ENCODE results near the gene SNRNP40. TPM values are rescaled to one million over a fixed set of nuclear protein-coding genes. Genes with fewer than 3 reads are reported as not detected.

SNRNP40 gene
- polyA plus RNA-seq, 3 donors, result 25.6 to 56.4 (median 50.9) TPM

GRCh38 chr1:31273619-31274018, 23.0 kb downstream of the SNRNP40 start:
- no peaks in the 10 kb centered on the region for H3K4me1 Mint-ChIP-seq
- H3K36me3 ChIP-seq (replicated peaks in 1 of 2; ENCODE audit: control insufficient read depth in 1 of 2, insufficient read depth in 2 of 2, low read length in 2 of 2), result peaks cover 82 to 99% of the 10 kb centered on the region in 2 donors
- H3K9ac ChIP-seq (ENCODE audit: insufficient read depth, low read length, poor library complexity, severe bottlenecking), result no peak overlapping the region
- H3K4me1 ChIP-seq (ENCODE audit: control insufficient read depth in 1 of 2, insufficient read depth in 2 of 2, low read length in 2 of 2), result no peaks in the 10 kb centered on the region
- no peak for TF ChIP-seq CTCF (IDR thresholded peaks at IDR 0.05)
- 91% methylated on average over 2 of the region's 2 CpGs for WGBS (ENCODE audit: insufficient coverage)
- no peak overlapping the region for H3K4me3 Mint-ChIP-seq
- DNase-seq, result no peak
- H3K4me3 ChIP-seq (replicated peaks in 1 of 3; ENCODE audit: low read depth in 2 of 3, low read length in 3 of 3), result no peak overlapping the region
- intact Hi-C loops (cut with micrococcal nuclease), result no loop called here
- no peak overlapping the region for H3K27ac Mint-ChIP-seq
- no peaks in the 10 kb centered on the region for H3K9me3 Mint-ChIP-seq
- H3K36me3 Mint-ChIP-seq, result peaks cover 63 to 83% of the 10 kb centered on the region in 2 donors
- H2AFZ ChIP-seq (ENCODE audit: insufficient read depth, low read depth, low read length, poor library complexity, severe bottlenecking), result no peak overlapping the region
- no peaks in the 10 kb centered on the region for H3K27me3 Mint-ChIP-seq (ENCODE audit: low read depth in 3 of 3)
- H3K27me3 ChIP-seq (ENCODE audit: control insufficient read depth in 2 of 2, insufficient read depth in 2 of 2, low read length in 2 of 2), result no peaks in the 10 kb centered on the region
- no peaks in the 10 kb centered on the region for H3K79me2 ChIP-seq (ENCODE audit: insufficient read depth, low read length)
- H4K20me1 ChIP-seq (ENCODE audit: insufficient read depth, low read length), result no peaks in the 10 kb centered on the region
- H3K27ac ChIP-seq (ENCODE audit: low read depth in 1 of 2, low read length in 2 of 2), result no peak overlapping the region
- no peak overlapping the region for H3K4me2 ChIP-seq (replicated peaks; ENCODE audit: extremely low read depth, low read length, poor library complexity, severe bottlenecking)
- H3K9me3 ChIP-seq (replicated peaks in 1 of 2; ENCODE audit: control insufficient read depth in 1 of 2, insufficient read depth in 1 of 2, low read length in 2 of 2), result no peaks in the 10 kb centered on the region

GRCh38 chr1:31272369-31272768, 24.2 kb downstream of the SNRNP40 start:
- no CpG with 5 or more reads among the region's 3 CpGs for WGBS (ENCODE audit: insufficient coverage)
- no peaks in the 10 kb centered on the region for H4K20me1 ChIP-seq (ENCODE audit: insufficient read depth, low read length)
- no peak overlapping the region for H3K4me3 ChIP-seq (replicated peaks in 1 of 3; ENCODE audit: low read depth in 2 of 3, low read length in 3 of 3)
- Mint-ChIP-seq H3K4me1 (no peaks in the 10 kb centered on the region), H3K27ac (no peak overlapping the region), H3K4me3 (no peak overlapping the region), H3K27me3 (ENCODE audit: low read depth in 3 of 3) (no peaks in the 10 kb centered on the region), H3K9me3 (no peaks in the 10 kb centered on the region), H3K36me3 (peaks cover 65 to 84% of the 10 kb centered on the region in 2 donors)
- no peaks in the 10 kb centered on the region for H3K4me1 ChIP-seq (ENCODE audit: control insufficient read depth in 1 of 2, insufficient read depth in 2 of 2, low read length in 2 of 2)
- no peak overlapping the region for H3K27ac ChIP-seq (ENCODE audit: low read depth in 1 of 2, low read length in 2 of 2)
- no peaks in the 10 kb centered on the region for H3K27me3 ChIP-seq (ENCODE audit: control insufficient read depth in 2 of 2, insufficient read depth in 2 of 2, low read length in 2 of 2)
- H3K36me3 ChIP-seq (replicated peaks in 1 of 2; ENCODE audit: control insufficient read depth in 1 of 2, insufficient read depth in 2 of 2, low read length in 2 of 2), result peaks cover 84 to 99% of the 10 kb centered on the region in 2 donors
- intact Hi-C loops (cut with micrococcal nuclease), result no loop called here
- TF ChIP-seq CTCF (IDR thresholded peaks at IDR 0.05), result no peak
- no peaks in the 10 kb centered on the region for H3K79me2 ChIP-seq (ENCODE audit: insufficient read depth, low read length)
- DNase-seq, result no peak
- H3K4me2 ChIP-seq (replicated peaks; ENCODE audit: extremely low read depth, low read length, poor library complexity, severe bottlenecking), result no peak overlapping the region
- H2AFZ ChIP-seq (ENCODE audit: insufficient read depth, low read depth, low read length, poor library complexity, severe bottlenecking), result no peak overlapping the region
- H3K9me3 ChIP-seq (replicated peaks in 1 of 2; ENCODE audit: control insufficient read depth in 1 of 2, insufficient read depth in 1 of 2, low read length in 2 of 2), result no peaks in the 10 kb centered on the region
- H3K9ac ChIP-seq (ENCODE audit: insufficient read depth, low read length, poor library complexity, severe bottlenecking), result no peak overlapping the region
